GM18508 (cell line): ENCODE data around the gene GPX3.

Experiments
- ATAC-seq: cut with Tn5 transposase; IDR thresholded peaks from one replicate; pipeline ENCODE4 v1.9.1; 2021; ENCODE audit warnings: moderate number of reproducible peaks; ENCODE audit not compliant: insufficient read depth, unreplicated experiment

GPX3 gene

DNA sequence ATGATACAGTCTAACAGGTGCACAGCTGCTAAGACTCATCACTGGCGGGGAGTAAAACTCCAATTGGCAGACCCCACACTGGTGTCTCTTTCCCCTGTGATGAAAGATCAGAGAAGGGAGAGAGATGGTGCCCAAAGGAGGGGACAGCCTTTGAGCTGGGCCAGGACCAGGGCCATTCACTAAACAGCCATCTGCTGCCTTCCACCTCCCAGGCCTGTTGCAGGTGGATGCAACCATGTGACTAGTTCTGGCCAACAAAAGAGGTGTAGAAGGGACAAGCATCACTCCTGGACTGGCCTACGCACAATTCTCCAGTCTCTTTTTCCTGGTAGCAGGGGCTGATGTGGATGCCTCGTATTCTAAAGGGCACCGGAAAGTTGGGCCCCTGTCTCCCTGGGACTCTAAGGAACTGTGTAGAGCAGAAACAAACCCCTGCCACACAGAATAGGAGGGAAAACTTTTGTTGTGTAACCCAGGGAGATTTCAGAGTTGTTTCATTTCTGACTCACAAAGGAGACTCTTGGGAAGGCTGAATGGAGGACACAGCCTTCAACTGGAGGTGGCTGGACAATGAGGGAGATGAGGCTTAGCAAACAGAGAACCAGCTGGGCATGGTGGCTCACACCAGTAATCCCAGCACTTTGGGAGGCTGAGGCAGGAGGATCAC lies 33.5 kb downstream of the GPX3 start:
- ATAC-seq, result no peak

DNA sequence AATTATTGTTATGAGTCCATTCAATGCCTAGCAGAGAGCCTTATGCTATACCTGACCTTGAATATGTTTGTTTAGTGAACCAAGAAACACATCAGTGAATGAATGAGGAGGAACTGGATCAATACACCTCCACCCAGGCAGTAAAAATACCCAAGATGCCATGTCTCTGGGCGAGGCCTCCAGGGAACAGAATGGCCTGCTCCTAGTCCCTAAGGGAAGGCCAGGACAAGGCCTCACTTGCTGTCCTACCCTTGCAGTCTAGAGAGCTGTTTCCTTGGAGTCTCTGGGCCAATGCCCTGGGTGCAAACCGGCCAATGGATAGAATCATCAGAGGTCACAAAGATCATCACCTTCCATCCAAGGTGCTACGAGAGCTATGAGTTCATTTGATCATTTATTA lies 34.3 kb downstream of the GPX3 start:
- ATAC-seq, result no peak

DNA sequence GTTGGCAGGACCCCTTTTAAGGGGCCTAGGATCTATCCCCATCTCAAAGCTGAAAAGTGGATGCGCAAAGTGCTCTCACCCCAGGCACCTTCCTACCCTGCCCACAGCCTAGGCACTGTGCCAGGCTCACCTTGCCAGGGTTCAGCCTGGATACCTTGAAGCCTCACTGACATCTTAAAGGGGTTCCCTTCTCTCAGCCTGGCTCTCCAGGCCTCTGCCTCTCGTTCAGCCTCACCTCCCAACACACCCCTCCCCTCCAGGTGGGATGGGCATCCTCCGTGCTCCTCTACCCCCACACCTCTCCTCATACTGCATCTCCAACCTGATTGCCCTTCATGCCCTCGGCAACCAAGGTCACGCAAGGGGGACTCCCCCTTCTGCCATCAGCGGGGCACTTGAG lies 34.9 kb downstream of the GPX3 start:
- no peak for ATAC-seq

DNA sequence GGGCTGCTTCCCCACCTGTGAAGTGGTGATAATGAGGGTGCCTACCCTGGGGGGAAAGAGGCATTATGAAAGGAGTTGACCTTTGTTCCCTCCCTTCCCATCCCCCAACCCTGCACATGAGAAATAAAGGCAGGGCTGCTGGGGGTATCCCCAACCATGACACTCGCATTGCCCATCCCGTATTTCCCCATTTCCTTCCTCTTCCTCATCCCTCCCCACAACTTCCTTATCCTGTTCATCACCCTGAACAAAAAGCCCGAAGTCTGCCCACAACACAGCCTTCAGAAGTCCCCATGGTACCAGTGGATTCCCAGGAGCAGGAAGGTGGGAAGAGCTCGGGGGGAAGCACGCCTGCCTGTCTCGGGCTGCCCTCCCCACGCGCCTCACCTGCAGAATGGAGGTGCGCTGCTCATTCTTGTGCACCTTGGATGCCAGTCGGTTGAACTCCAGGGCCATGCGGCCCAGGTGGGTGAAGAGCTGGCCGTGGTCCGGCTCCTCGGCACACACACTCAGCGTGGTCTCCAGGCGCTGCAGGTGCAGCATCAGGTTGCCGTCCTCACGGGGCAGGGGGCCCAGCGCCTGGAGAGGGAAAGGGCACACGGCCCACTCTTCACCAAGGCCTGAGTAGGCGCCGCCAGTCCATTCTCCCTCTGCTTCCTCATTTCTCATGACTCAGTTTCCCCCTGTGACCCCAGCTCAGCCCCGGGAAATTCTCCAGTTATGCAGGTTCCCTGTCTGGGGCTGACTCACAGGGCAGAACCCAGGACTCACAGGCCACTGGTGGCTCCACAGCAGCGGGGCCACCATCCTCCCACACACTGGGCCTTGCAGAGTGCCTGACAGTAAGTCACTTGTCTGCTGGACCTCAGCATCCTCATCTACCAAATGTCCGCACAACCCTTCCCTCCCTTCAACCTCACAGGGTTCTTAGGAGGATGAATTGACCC lies 36.3 kb downstream of the GPX3 start:
- ATAC-seq, result no peak

DNA sequence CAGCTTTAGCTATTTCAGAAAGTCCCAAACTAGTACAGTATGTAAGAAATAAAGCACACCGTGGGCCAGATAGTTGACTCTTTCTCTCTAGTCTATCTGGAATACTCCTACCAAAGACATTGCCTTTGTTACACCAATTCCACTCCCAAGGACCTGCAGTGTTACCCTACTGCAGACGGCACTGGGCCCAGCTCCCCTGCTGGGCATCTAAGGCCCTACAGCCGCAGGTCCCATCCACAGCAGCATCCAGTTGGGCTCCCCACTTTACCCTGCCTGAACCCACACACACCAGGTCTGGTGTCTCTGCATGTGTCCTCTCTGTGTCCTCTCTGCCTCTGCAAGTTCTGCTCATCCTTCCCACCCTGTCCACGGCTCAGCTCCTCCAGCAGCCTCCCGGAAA lies 37.9 kb downstream of the GPX3 start:
- ATAC-seq, result no peak

DNA sequence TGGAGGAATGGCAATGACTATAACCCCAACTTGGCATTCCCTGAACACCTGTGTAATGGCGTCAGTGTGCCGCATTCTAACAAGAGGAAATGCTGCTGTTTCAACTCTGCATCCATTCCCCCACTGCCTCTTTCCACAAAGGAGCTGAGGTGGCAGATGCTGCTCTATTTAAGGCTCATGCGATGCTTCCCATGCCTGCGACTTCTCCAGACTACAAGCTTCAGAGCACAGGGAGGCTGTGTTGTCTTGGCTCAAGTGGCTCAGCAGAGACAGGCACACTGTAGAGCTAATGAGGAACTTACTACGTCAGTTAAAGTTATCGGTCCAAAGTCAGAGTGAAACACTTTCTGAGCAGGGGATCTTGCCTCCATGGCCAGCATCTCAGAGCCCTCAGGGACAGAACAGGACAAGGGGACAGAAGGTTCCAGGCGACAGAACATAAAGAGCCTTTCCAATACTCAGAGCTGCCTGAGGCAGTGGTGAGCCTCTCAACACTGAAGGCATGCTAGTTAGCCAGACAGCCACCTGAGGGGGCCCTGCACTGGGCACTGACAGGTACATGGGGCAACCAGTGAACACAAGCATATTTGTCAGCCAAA lies 38.6 kb downstream of the GPX3 start:
- no peak for ATAC-seq

DNA sequence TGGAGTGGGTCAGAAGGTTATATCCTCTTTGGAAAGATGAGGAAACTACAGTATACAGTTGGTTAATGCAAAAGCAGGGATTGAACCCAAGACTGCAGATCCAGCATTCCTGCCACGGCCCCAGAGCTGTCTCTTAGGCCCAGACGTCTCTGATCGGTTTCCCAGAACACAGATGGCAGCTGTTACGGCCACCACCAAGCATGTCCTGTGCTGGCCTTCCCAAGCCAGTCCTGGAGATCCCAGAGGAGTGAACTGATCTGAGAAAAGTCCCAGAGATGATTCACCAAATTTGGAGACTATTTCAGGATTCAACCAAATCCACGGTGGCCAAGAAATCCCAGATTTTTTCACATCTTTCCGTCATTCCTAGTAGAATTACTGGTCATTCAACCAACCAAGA lies 40.4 kb downstream of the GPX3 start:
- no peak for ATAC-seq

DNA sequence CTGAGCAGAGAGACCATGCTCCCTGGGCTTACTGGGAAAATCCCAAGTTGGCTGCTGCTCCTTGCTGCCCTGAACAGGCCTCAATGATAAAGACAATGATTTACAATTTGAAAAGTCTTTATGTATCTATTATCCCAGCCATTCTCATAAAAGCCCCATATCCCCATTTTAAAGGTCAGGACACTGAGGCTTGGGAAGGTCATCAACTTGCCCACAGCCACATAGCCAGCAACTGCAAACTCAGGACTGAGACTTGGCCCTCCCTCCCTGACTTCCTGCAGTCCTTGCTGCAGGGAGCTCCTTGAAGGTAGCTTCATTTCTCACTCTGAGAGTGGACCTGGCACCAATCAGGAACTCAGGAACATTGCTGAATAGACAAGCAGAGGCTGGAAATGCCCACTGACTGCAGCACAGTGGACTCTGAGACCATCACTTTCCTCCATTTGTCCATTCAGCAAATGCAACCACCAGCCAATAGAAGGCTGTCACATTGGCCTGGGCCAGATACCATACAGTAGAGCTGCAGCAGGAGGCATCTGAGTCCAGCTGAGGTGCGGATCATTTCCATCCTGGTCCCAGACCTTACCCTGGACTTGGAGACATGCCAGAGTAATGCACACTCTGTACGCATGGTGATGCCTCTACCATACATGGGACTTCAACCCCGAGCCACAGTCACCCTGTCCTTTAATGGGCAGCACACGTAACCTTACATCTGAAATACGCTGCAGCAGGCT lies 42.2 kb downstream of the GPX3 start:
- no peak for ATAC-seq

DNA sequence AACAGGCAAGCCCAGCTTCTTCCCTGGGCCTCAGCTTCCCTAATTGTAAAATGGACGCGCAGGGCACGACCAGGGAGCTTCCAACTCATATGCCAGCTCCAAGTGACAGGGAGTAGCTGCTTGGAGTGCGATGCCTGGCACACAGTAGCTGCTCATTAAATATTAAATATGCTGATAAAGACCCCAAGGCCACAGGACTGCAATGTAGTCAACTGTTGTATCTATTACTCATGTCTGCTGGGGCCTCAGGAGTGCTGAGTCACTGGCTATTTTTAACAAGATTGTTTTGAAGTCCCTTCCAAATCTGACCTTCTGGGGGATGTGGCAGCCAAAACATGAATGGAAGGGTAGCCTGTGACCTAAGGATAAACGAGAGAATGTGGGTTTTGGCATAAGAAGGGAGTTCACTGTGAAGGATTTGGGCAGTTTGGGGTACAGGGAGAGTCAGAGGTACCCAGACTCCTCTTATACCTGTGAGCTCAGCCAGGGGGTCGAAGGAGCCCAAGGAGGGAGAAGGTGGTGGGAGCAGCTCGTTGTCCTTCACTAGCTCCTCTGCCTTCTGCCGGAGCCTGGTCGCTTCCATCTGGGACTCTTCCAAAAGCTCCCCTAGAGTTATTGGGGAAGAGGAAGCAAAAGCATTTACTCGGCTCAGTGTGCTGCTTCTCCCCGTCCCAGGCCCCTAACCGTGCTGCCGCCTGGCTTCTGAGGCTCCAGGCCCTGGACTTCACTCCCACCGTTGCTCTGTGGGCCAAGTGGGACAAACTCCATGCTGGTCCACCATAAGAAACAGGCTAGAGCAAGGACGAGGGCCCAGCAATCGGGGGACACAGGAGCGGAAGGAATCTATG lies 43.0 kb downstream of the GPX3 start:
- no peak for ATAC-seq

DNA sequence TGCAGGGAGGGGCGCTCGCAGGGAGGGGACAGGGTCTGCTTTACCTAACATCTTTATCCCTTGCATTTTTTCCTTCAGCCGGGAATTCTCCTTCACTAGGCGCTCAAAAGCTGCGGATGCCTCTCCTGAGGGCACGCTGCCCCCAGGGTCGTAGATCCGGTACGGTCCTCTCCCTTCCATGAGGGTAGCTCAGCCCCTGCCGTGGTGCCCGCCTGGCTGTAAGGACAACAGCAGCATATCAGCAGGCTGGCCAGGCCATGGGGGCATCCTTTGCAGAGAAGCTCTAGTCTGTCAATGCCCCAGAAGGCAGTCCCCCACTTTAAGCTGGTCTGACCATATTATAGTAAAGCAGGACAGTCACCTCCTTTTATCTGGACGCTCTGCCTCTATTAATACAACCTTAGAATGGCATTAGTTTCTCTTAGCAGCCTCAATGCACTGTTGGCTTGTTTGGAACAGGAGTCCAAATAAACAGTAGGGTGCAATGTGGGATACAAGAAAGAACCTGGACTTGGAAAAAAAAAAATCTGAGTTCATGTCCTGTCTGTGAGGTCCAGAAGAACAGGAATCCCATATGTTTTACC lies 44.6 kb downstream of the GPX3 start:
- ATAC-seq, result no peak

DNA sequence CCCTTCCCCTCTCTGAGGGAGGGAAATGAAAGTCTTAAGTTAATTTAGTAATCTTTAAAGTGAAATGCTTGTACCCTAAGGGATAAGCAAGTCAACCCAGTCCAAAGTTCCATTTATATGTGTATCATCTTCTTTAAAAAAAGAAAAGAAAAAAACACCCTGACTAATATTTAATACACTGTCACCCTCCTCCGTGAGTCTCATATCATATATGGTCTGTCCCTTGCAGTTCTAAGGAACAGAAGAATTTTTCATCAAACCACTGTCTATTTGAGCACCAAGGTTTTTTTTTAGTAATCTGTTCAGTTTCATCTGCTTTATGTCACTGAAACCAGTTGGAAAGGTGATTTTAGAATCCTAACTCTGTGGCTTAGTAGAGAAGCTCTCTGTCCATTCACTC lies 45.2 kb downstream of the GPX3 start:
- no peak for ATAC-seq

DNA sequence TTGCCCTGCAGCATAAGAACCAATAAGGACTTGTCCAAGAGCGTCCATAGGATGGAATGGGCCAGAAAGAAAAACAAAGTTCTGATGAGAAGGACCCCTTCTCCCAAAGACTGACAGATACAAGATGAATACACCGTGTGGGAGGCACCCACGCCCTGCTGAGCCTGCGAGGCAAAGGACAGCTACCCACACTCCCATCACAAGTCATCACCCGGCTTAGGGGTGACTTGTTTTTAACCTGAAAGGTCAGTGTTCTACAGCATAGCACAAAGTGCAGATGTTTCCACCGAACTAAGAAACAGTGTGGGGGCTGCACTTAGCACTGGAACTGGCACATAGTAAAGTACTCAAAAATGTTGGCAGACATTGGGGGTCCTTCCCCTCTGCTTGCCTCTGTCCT lies 46.5 kb downstream of the GPX3 start:
- no peak for ATAC-seq

DNA sequence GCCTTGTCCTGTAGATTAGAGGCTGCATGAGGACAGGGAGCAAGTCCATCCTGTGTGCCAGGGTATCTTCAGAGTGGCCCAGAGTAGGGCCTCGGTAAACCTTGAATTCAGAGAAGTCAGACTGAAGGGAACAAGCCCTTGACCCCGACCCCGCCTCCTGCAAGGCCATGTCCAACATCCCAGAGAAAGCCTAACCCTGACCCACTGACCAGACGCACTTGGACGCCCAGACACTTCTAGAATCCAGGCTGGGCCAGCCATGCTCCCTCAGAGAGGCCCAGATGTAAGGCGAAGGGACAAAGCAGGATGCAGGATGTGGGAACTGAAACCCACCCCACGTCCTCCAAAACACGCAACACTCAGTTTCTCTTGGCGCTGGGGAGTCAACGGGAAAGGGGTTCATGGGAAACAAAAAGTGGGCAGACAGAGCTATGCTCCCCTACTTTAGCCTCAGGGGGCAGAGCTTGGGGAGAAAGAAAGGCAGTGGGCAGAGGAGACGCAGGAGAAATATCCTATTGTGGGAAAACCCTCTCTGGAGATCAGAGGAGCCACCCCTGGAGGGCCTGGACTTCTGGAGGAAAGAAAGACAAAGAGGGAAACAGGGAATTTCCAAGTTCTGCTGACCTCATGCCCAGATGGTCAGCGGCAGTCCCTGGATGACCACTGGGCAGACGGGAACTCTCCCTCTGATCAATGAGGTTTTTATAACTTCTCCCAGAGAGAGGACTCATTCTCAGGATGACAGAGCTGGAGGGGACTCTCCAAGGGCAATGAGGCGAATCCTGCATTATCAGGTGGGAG lies 47.4 kb downstream of the GPX3 start:
- no peak for ATAC-seq

DNA sequence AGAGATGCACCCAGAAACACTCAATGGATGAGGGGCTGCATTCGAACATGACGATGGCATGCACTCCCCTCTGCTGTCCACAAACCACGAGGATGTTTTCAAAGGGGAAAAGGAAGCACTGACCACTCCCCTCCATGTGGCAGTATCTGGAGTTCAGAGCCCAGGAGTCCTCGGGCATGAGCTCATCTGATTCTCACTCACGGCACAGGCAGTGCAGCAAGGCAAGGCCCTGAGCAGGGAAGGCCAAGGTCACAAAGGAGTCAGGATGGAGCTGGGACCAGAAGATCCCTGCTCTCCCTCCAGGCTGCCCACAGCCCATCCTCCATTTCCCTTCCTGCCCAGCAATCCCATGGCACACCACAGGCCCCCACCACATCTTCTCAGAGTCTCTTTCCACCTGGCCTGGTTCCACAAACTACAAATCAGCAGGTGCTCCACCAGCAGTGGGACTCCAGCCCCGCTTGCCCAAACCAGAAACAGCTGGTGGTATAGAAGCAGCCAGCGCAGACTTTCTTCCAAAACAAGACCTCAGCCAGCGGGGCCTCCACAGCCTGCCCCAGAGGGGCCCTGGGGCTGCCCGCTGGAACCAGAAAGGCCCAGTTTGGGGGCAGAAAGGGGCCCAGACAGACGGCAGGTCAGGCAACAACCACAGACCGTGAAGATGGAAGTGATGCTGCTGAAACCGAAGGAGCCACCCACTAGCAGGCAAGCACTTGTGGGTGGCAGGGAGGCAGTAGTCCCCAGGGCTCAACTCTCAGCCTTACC lies 48.2 kb downstream of the GPX3 start:
- peak; percentile 41 for ATAC-seq

DNA sequence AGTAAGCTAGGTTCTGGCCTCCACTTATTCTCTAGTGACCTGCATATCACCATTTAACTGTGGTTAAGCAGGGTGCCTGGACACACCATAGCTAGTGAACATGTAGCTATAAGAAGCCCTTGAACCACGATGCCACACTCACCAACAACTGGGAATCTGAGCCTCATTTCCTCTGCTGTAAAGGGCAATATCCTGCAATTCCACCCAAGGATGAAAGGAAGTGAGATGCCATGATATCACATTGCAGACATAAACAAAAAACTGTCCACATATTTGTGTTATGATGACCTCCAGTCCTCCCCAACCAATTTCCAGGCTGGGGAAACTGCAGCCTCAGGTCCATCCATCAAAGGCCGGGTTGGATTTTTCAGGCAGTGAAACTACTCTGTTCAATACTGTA lies 50.1 kb downstream of the GPX3 start:
- ATAC-seq, result no peak

DNA sequence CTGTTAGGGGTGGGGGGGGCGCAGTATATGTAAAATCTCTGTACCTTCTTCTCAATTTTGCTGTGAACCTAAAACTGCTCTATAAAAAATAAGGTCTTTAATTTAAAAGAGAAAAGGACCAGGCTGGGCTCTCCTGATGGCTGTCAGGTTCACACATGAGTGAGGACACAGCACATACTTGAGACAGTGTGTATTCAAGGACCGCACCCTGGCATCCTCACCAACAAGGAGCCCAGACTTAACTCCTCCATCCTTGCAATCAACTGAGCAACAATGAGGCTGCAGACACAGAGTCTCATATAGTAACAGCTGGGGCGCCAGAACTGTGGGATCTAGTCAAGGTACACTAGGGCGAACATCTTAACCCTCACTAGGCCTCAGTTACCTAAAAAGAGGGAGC lies 50.6 kb downstream of the GPX3 start:
- ATAC-seq, result no peak

DNA sequence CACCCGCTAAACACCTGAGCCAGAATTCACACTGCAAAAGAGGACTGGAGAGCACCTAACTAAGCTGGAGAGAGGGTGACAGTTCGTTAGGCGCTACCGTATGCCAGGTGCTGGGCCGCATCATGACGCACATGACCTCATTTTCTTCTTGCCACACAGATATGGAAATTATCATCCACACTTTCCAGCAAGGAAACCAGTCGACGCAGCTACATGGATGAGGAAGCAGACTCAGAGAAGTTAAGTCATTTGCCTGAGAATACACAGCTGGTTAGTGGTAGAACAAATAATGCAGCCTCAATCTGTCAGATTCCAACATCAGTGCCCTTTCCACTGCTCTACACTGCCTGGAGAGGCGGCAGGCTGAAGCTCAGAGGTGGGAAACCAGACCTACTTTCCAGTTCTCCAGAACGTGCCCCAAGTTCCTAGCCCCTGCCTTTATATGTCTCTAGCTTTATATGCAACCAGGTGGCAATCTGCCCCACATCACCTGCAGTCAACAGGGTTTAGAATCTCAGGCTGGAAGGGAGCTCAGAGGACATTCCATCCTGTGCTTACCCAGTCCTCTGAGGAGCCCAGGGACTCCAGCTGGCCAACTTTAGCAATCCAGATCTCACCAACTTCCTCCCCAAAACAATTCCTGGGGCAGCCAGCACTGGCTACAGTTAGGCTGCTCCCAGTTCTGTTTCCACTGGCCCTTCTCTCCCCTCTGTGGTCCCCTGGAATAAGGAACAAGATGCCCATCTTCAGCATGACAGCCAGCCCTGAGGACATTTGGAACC lies 51.6 kb downstream of the GPX3 start:
- ATAC-seq, result no peak
